Stimulated activated CD8-positive, alpha-beta memory T cell treated with anti-CD3 and anti-CD28 coated beads, Interleukin-12 subunit alpha, Interleukin-12 subunit beta, amount 100 ng/mL, for 4 hours (primary cell): ENCODE measurements around the gene CHRNA5.
"Not testable (repeated sequence)": the region's sequence is repeated elsewhere in the genome, so short reads cannot be mapped to it uniquely, and the experiment has no call there.

Source experiments
- DNase-seq: peaks from one replicate; pipeline ENCODE4 v3.0.0-alpha.2; 2020; ENCODE audit warnings: low read depth

CHRNA5 gene

GRCh38 chr15:78565097-78565950, at the start of gene CHRNA5:
Gene CHRNA5, plus strand, starts transcription at chr15:78565520. Its CDS starts 200 bp downstream, at chr15:78565720.
- peak; percentile 59 for DNase-seq

- DNase-seq = not testable (repeated sequence)
These were observed 45.3 kb upstream of the CHRNA5 start for GRCh38 chr15:78520035-78520434.

GRCh38 chr15:78524230-78524629, 41.1 kb upstream of the CHRNA5 start:
- DNase-seq = no peak

- no peak for DNase-seq
These were observed 38.0 kb upstream of the CHRNA5 start for GRCh38 chr15:78527325-78527724.

- no peak for DNase-seq
These were observed 32.0 kb upstream of the CHRNA5 start for GRCh38 chr15:78533331-78533730.

GRCh38 chr15:78536134-78536533, 29.2 kb upstream of the CHRNA5 start:
- no peak for DNase-seq

- no peak for DNase-seq
These were observed 27.9 kb upstream of the CHRNA5 start for GRCh38 chr15:78537266-78537905.

- no peak for DNase-seq
These were observed 27.0 kb upstream of the CHRNA5 start for GRCh38 chr15:78538358-78538757.

- DNase-seq = not testable (repeated sequence)
These were observed 25.7 kb upstream of the CHRNA5 start for GRCh38 chr15:78539464-78540140.

- DNase-seq = peak; percentile 96
These were observed 25.0 kb upstream of the CHRNA5 start, which contains the start of gene PSMA4 for GRCh38 chr15:78540141-78540870. Gene PSMA4, plus strand, starts transcription at chr15:78540444. Its CDS starts 1,484 bp downstream, at chr15:78541928.

GRCh38 chr15:78540871-78541743, 24.2 kb upstream of the CHRNA5 start:
- DNase-seq = no peak

GRCh38 chr15:78541744-78542034, 23.6 kb upstream of the CHRNA5 start:
- no peak for DNase-seq

- no peak for DNase-seq
These were observed 22.7 kb upstream of the CHRNA5 start for GRCh38 chr15:78542647-78543046.

GRCh38 chr15:78550194-78550593, 15.1 kb upstream of the CHRNA5 start:
- DNase-seq = no peak

- no peak for DNase-seq
These were observed 14.5 kb upstream of the CHRNA5 start for GRCh38 chr15:78550815-78551214.

- no peak for DNase-seq
These were observed 13.4 kb upstream of the CHRNA5 start for GRCh38 chr15:78551902-78552301.

- no peak for DNase-seq
These were observed 12.7 kb upstream of the CHRNA5 start for GRCh38 chr15:78552597-78552996.

GRCh38 chr15:78560201-78560600, 5.1 kb upstream of the CHRNA5 start:
- not testable (repeated sequence) for DNase-seq

- DNase-seq = no peak
These were observed 3.8 kb upstream of the CHRNA5 start for GRCh38 chr15:78561490-78561889.

- DNase-seq = no peak
These were observed 2.2 kb upstream of the CHRNA5 start for GRCh38 chr15:78563092-78563491.

GRCh38 chr15:78564743-78565096, 600 bp upstream of the CHRNA5 start:
- DNase-seq = no peak
